HG02884 (cell line): ENCODE data around the gene NLGN4X.

Experiments
- ATAC-seq: cut with Tn5 transposase; IDR thresholded peaks from one replicate; pipeline ENCODE4 v1.9.1; 2021; ENCODE audit warnings: mild to moderate bottlenecking, moderate library complexity; ENCODE audit not compliant: unreplicated experiment

Gene NLGN4X

GRCh38 chrX:5876984-5877596 is 351.6 kb downstream of the NLGN4X start:
- ATAC-seq = no peak

GRCh38 chrX:5870238-5870637 is 358.4 kb downstream of the NLGN4X start:
- ATAC-seq = no peak

- no peak for ATAC-seq
Measured at GRCh38 chrX:5869786-5870185, 358.9 kb downstream of the NLGN4X start.

- no peak for ATAC-seq
Measured at GRCh38 chrX:5867778-5868177, 360.9 kb downstream of the NLGN4X start.

- no peak for ATAC-seq
Measured at GRCh38 chrX:5857232-5857631, 371.4 kb downstream of the NLGN4X start.

- ATAC-seq = no peak
Measured at GRCh38 chrX:5852941-5853340, 375.7 kb downstream of the NLGN4X start.

- no peak for ATAC-seq
Measured at GRCh38 chrX:5842601-5843000, 386.1 kb downstream of the NLGN4X start.
